ENCODE measurements around the gene PLCB1.

Gene PLCB1

DNA sequence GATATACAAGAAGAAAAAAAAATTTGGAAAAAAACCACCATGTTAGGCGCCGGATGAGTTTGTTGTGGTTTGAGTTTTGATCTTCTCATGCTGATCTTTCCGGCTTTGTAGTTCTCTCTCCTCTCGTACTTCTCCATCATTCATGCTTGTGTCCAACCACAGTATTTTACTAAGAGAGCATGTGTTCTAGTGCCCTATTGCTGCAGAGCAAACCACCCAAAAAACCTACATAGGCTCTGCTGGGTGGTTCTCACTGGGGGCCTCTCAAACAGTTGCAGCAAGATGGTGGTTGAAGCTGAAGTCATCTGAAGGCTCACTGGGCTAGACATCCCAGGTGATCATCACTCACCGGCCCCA is 404.2 kb downstream of the PLCB1 start:
- Histone ChIP-seq H3K27ac (ENCODE audit: low read length) (no peak overlapping the region), H4K20me1 (ENCODE audit: insufficient read depth, low read length) (peaks cover 5% of the 10 kb centered on the region), H3K9ac (ENCODE audit: low read depth, low read length) (no peak overlapping the region), H3K79me2 (ENCODE audit: insufficient read depth, low read length) (peaks cover 26% of the 10 kb centered on the region), H3K4me2 (ENCODE audit: insufficient read depth, low read length) (no peak overlapping the region), H3K9me3 (ENCODE audit: insufficient read depth, low read length, severe bottlenecking) (no peaks in the 10 kb centered on the region), H2AFZ (ENCODE audit: low read depth, low read length) (no peak overlapping the region), H3K4me1 (ENCODE audit: insufficient read depth, low read length) (peaks cover 13% of the 10 kb centered on the region), H3K27me3 (ENCODE audit: insufficient read depth, low read length, poor library complexity) (no peaks in the 10 kb centered on the region), H3K4me3 (ENCODE audit: low read depth in 1 of 2, low read length in 2 of 2) (no peak overlapping the region), H3K36me3 (ENCODE audit: insufficient read depth, low read length) (no peaks in the 10 kb centered on the region)
- DNase-seq (no peak), ATAC-seq (ENCODE audit: insufficient read depth, low read depth) (no peak)
- TF ChIP-seq, protein P1, sequence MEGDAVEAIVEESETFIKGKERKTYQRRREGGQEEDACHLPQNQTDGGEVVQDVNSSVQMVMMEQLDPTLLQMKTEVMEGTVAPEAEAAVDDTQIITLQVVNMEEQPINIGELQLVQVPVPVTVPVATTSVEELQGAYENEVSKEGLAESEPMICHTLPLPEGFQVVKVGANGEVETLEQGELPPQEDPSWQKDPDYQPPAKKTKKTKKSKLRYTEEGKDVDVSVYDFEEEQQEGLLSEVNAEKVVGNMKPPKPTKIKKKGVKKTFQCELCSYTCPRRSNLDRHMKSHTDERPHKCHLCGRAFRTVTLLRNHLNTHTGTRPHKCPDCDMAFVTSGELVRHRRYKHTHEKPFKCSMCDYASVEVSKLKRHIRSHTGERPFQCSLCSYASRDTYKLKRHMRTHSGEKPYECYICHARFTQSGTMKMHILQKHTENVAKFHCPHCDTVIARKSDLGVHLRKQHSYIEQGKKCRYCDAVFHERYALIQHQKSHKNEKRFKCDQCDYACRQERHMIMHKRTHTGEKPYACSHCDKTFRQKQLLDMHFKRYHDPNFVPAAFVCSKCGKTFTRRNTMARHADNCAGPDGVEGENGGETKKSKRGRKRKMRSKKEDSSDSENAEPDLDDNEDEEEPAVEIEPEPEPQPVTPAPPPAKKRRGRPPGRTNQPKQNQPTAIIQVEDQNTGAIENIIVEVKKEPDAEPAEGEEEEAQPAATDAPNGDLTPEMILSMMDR (IDR thresholded peaks at IDR 0.05; ENCODE audit: borderline replicate concordance, extremely low read depth, low read length, poor library complexity, severe bottlenecking) = no peak
- no peak for TF ChIP-seq EZH2 (IDR thresholded peaks at IDR 0.05; ENCODE audit: borderline replicate concordance, low read depth, low read length, severe bottlenecking)

DNA sequence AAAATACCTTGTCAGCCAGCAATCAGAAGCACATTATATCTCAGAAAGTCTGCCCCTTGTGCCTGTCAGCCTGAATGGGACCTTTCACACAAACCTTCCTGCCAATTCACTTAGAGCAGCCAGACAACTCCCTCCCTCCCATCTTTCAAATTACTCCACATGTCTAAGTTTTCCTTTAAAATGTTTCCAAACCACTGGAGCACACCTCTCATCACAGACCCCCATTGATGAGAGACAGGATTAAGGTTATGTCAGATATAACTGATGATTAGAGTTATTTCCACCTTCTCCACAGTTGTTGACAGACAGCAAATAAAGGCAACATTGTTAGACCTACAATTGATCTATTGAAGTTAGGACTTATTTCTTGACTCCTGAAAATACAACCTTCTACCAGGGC is 408.4 kb downstream of the PLCB1 start:
- H3K27me3 ChIP-seq (ENCODE audit: insufficient read depth, low read length, poor library complexity) = no peaks in the 10 kb centered on the region
- H3K4me1 ChIP-seq (ENCODE audit: insufficient read depth, low read length) = no peaks in the 10 kb centered on the region
- H4K20me1 ChIP-seq (ENCODE audit: insufficient read depth, low read length) = peaks cover 11% of the 10 kb centered on the region
- ATAC-seq (ENCODE audit: insufficient read depth, low read depth) (no peak), DNase-seq (no peak)
- H3K9me3 ChIP-seq (ENCODE audit: insufficient read depth, low read length, severe bottlenecking) = no peaks in the 10 kb centered on the region
- TF ChIP-seq EZH2 (IDR thresholded peaks at IDR 0.05; ENCODE audit: borderline replicate concordance, low read depth, low read length, severe bottlenecking) = no peak
- no peaks in the 10 kb centered on the region for H3K36me3 ChIP-seq (ENCODE audit: insufficient read depth, low read length)
- no peak overlapping the region for H3K4me3 ChIP-seq (ENCODE audit: low read depth in 1 of 2, low read length in 2 of 2)
- no peak overlapping the region for H3K9ac ChIP-seq (ENCODE audit: low read depth, low read length)
- H3K27ac ChIP-seq (ENCODE audit: low read length) = no peak overlapping the region
- H2AFZ ChIP-seq (ENCODE audit: low read depth, low read length) = no peak overlapping the region
- H3K4me2 ChIP-seq (ENCODE audit: insufficient read depth, low read length) = no peak overlapping the region
- peaks cover 12% of the 10 kb centered on the region; the same call in 1 of the 2 replicates for H3K79me2 ChIP-seq (ENCODE audit: insufficient read depth, low read length)

DNA sequence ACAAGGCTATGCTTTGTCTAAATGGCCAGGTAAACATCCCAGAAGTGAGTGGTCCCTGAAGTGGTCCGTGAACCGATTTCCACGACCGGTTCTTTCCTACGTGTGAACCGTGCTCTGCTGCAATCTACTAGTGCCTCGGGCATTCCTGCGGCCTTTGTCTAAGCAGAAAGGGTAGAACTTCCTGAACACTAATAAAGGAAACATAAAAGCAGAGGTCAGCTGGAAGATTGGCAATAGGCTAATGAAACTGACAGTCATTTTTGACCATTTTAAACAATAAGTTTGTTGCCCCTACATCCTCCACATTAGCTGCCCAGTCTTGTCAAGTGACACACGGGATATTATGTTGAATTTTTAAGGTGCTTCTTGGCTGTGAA is 410.0 kb downstream of the PLCB1 start:
- H3K27ac ChIP-seq (ENCODE audit: low read length) = no peak overlapping the region

DNA sequence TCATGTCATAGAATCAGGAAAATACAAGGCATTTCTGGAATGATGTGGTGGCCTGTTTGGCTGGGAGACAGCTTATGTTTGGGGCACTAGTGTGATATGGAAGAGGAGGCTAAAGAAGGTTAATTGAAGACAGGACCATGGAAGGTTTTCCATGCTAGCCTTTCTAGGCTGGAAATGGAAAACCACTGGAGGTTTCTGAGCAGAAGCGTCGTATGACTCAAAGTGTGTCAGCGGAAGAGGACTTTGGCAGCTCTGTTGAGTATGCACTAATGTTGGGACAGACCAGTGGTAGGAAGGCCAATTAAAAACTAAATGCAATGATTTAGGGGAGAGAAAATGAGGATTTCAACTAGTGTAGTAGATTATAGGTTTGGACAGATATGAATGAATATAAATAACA is 413.1 kb downstream of the PLCB1 start:
- H3K79me2 ChIP-seq (ENCODE audit: insufficient read depth, low read length) = peaks cover 6% of the 10 kb centered on the region; the same call in 1 of the 2 replicates
- H2AFZ ChIP-seq (ENCODE audit: low read depth, low read length) = no peak overlapping the region
- no peak for ATAC-seq (ENCODE audit: insufficient read depth, low read depth)
- H3K9ac ChIP-seq (ENCODE audit: low read depth, low read length) = no peak overlapping the region
- DNase-seq = no peak
- no peaks in the 10 kb centered on the region for H3K4me1 ChIP-seq (ENCODE audit: insufficient read depth, low read length)
- no peak for TF ChIP-seq EZH2 (IDR thresholded peaks at IDR 0.05; ENCODE audit: borderline replicate concordance, low read depth, low read length, severe bottlenecking)
- TF ChIP-seq, protein P1 (IDR thresholded peaks at IDR 0.05; ENCODE audit: borderline replicate concordance, extremely low read depth, low read length, poor library complexity, severe bottlenecking) = no peak
- no peaks in the 10 kb centered on the region for H3K36me3 ChIP-seq (ENCODE audit: insufficient read depth, low read length)
- no peak overlapping the region for H3K4me3 ChIP-seq (ENCODE audit: low read depth in 1 of 2, low read length in 2 of 2)
- H3K9me3 ChIP-seq (ENCODE audit: insufficient read depth, low read length, severe bottlenecking) = no peaks in the 10 kb centered on the region
- no peaks in the 10 kb centered on the region for H3K27me3 ChIP-seq (ENCODE audit: insufficient read depth, low read length, poor library complexity)
- H3K4me2 ChIP-seq (ENCODE audit: insufficient read depth, low read length) = no peak overlapping the region
- peaks cover 6% of the 10 kb centered on the region; the same call in 1 of the 2 replicates for H4K20me1 ChIP-seq (ENCODE audit: insufficient read depth, low read length)
- no peak overlapping the region for H3K27ac ChIP-seq (ENCODE audit: low read length)

More for the DNA sequence above, 410.0 kb downstream of the PLCB1 start:
- H2AFZ ChIP-seq (ENCODE audit: low read depth, low read length) = no peak overlapping the region
- H3K79me2 ChIP-seq (ENCODE audit: insufficient read depth, low read length) = peaks cover 4% of the 10 kb centered on the region; the same call in 1 of the 2 replicates
- no peak for DNase-seq
- no peak overlapping the region for H3K4me2 ChIP-seq (ENCODE audit: insufficient read depth, low read length)
- H4K20me1 ChIP-seq (ENCODE audit: insufficient read depth, low read length) = peaks cover 6% of the 10 kb centered on the region
- no peaks in the 10 kb centered on the region for H3K9me3 ChIP-seq (ENCODE audit: insufficient read depth, low read length, severe bottlenecking)
- H3K36me3 ChIP-seq (ENCODE audit: insufficient read depth, low read length) = no peaks in the 10 kb centered on the region
- H3K4me1 ChIP-seq (ENCODE audit: insufficient read depth, low read length) = no peaks in the 10 kb centered on the region
- ATAC-seq (ENCODE audit: insufficient read depth, low read depth) = no peak
- no peaks in the 10 kb centered on the region for H3K27me3 ChIP-seq (ENCODE audit: insufficient read depth, low read length, poor library complexity)
- H3K4me3 ChIP-seq (ENCODE audit: low read depth in 1 of 2, low read length in 2 of 2) = no peak overlapping the region
- TF ChIP-seq, protein P1 (IDR thresholded peaks at IDR 0.05; ENCODE audit: borderline replicate concordance, extremely low read depth, low read length, poor library complexity, severe bottlenecking) = no peak
- no peak for TF ChIP-seq EZH2 (IDR thresholded peaks at IDR 0.05; ENCODE audit: borderline replicate concordance, low read depth, low read length, severe bottlenecking)
- H3K9ac ChIP-seq (ENCODE audit: low read depth, low read length) = no peak overlapping the region
